Measurements from ENCODE around the gene SPATA3. TPM values are rescaled to one million over a fixed set of nuclear protein-coding genes. Genes with fewer than 3 reads are reported as not detected.
A peak's percentile ranks its signal among the peaks of the same experiment; 100 is the strongest.
"Not testable (repeated sequence)": the region's sequence is repeated elsewhere in the genome, so short reads cannot be mapped to it uniquely, and the experiment has no call there.

The SPATA3 gene
- total RNA-seq, 1 experiment from 2014 or later = not detected

- Histone ChIP-seq H3K36me3 (no peaks in the 10 kb centered on the region), H3K4me3 (no peak overlapping the region), H3K27me3 (no peaks in the 10 kb centered on the region), H3K9me3 (no peaks in the 10 kb centered on the region)
- no peak for DNase-seq
Observed at GRCh38 chr2:230985519-230986231, 10.2 kb upstream of the SPATA3 start.

GRCh38 chr2:230986520-230987136 is 9.3 kb upstream of the SPATA3 start:
- no peaks in the 10 kb centered on the region for H3K36me3 ChIP-seq
- H3K27me3 ChIP-seq = no peaks in the 10 kb centered on the region
- no peaks in the 10 kb centered on the region for H3K9me3 ChIP-seq
- H3K4me3 ChIP-seq = peak overlapping the region; percentile 51
- no peak for DNase-seq

GRCh38 chr2:230987137-230988020 is 8.5 kb upstream of the SPATA3 start:
- no peaks in the 10 kb centered on the region for H3K27me3 ChIP-seq
- DNase-seq = peak; percentile 69

GRCh38 chr2:230989731-230990130 is 6.2 kb upstream of the SPATA3 start:
- no peaks in the 10 kb centered on the region for H3K27me3 ChIP-seq
- no peak for DNase-seq
- H3K36me3 ChIP-seq = no peaks in the 10 kb centered on the region
- no peak overlapping the region for H3K4me3 ChIP-seq
- no peaks in the 10 kb centered on the region for H3K9me3 ChIP-seq

More at GRCh38 chr2:230987137-230988020, 8.5 kb upstream of the SPATA3 start:
- H3K9me3 ChIP-seq = no peaks in the 10 kb centered on the region
- no peaks in the 10 kb centered on the region for H3K36me3 ChIP-seq
- peak overlapping the region; percentile 51 for H3K4me3 ChIP-seq

GRCh38 chr2:230990131-230990898 is 5.6 kb upstream of the SPATA3 start:
- H3K9me3 ChIP-seq = no peaks in the 10 kb centered on the region
- no peak for DNase-seq
- H3K36me3 ChIP-seq = no peaks in the 10 kb centered on the region
- H3K27me3 ChIP-seq = no peaks in the 10 kb centered on the region
- H3K4me3 ChIP-seq = no peak overlapping the region

GRCh38 chr2:230990899-230991150 is 5.1 kb upstream of the SPATA3 start:
- Histone ChIP-seq H3K36me3 (no peaks in the 10 kb centered on the region), H3K9me3 (no peaks in the 10 kb centered on the region), H3K4me3 (no peak overlapping the region), H3K27me3 (no peaks in the 10 kb centered on the region)
- DNase-seq = no peak

- H3K36me3 ChIP-seq = no peaks in the 10 kb centered on the region
- DNase-seq = no peak
- no peaks in the 10 kb centered on the region for H3K27me3 ChIP-seq
- no peaks in the 10 kb centered on the region for H3K9me3 ChIP-seq
- no peak overlapping the region for H3K4me3 ChIP-seq
Observed at GRCh38 chr2:230991598-230991997, 4.3 kb upstream of the SPATA3 start.

- Histone ChIP-seq H3K36me3 (no peaks in the 10 kb centered on the region), H3K9me3 (no peaks in the 10 kb centered on the region; the same call in 1 of the 2 replicates), H3K4me3 (no peak overlapping the region), H3K27me3 (no peaks in the 10 kb centered on the region)
- DNase-seq = no peak
Observed at GRCh38 chr2:230996661-230997060, 740 bp downstream of the SPATA3 start.

- no peak for DNase-seq
Observed at GRCh38 chr2:230998882-230999281, 3.0 kb downstream of the SPATA3 start.

GRCh38 chr2:230999477-230999876 is 3.6 kb downstream of the SPATA3 start:
- Histone ChIP-seq H3K27me3 (no peaks in the 10 kb centered on the region), H3K9me3 (no peaks in the 10 kb centered on the region; the same call in 1 of the 2 replicates), H3K36me3 (no peaks in the 10 kb centered on the region), H3K4me3 (no peak overlapping the region)
- DNase-seq = no peak

More at GRCh38 chr2:230998882-230999281, 3.0 kb downstream of the SPATA3 start:
- no peak overlapping the region for H3K4me3 ChIP-seq
- no peaks in the 10 kb centered on the region; the same call in 1 of the 2 replicates for H3K9me3 ChIP-seq
- H3K27me3 ChIP-seq = no peaks in the 10 kb centered on the region
- H3K36me3 ChIP-seq = no peaks in the 10 kb centered on the region

GRCh38 chr2:231000211-231000904 is 4.4 kb downstream of the SPATA3 start:
- Histone ChIP-seq H3K36me3 (no peaks in the 10 kb centered on the region), H3K4me3 (no peak overlapping the region), H3K27me3 (no peaks in the 10 kb centered on the region), H3K9me3 (no peaks in the 10 kb centered on the region; the same call in 1 of the 2 replicates)
- no peak for DNase-seq

GRCh38 chr2:231001036-231001435 is 5.1 kb downstream of the SPATA3 start:
- Histone ChIP-seq H3K27me3 (no peaks in the 10 kb centered on the region), H3K9me3 (no peaks in the 10 kb centered on the region; the same call in 1 of the 2 replicates), H3K36me3 (no peaks in the 10 kb centered on the region), H3K4me3 (no peak overlapping the region)
- DNase-seq = no peak

GRCh38 chr2:231001921-231002320 is 6.0 kb downstream of the SPATA3 start:
- Histone ChIP-seq H3K27me3 (no peaks in the 10 kb centered on the region), H3K4me3 (no peak overlapping the region), H3K9me3 (no peaks in the 10 kb centered on the region; the same call in 1 of the 2 replicates), H3K36me3 (no peaks in the 10 kb centered on the region)
- no peak for DNase-seq

- H3K27me3 ChIP-seq = no peaks in the 10 kb centered on the region
Observed at GRCh38 chr2:231002641-231003040, 6.7 kb downstream of the SPATA3 start.

GRCh38 chr2:231003186-231003585 is 7.3 kb downstream of the SPATA3 start:
- Histone ChIP-seq H3K36me3 (no peaks in the 10 kb centered on the region), H3K4me3 (no peak overlapping the region), H3K9me3 (no peaks in the 10 kb centered on the region; the same call in 1 of the 2 replicates), H3K27me3 (no peaks in the 10 kb centered on the region)
- DNase-seq = no peak

More at GRCh38 chr2:231002641-231003040, 6.7 kb downstream of the SPATA3 start:
- no peak for DNase-seq
- no peaks in the 10 kb centered on the region for H3K36me3 ChIP-seq
- no peak overlapping the region for H3K4me3 ChIP-seq
- H3K9me3 ChIP-seq = no peaks in the 10 kb centered on the region; the same call in 1 of the 2 replicates

- not testable (repeated sequence) for H3K36me3 ChIP-seq, H3K27me3 ChIP-seq, H3K4me3 ChIP-seq, DNase-seq, H3K9me3 ChIP-seq
Observed at GRCh38 chr2:231004930-231005329, 9.0 kb downstream of the SPATA3 start.
